NT2/D1 (cell line): ENCODE measurements around the gene MCOLN1.

Experiments used
- DNase-seq: peaks from one replicate; pipeline ENCODE4 v3.0.0-alpha.2; 2011; ENCODE audit warnings: low read depth, low spot score
- H3K27me3 ChIP-seq: 2 replicates; pipeline ENCODE4 v1.6.0; 2011; ENCODE audit warnings: mild to moderate bottlenecking; ENCODE audit not compliant: insufficient read length, insufficient read depth
- H3K36me3 ChIP-seq: 2 replicates; pipeline ENCODE4 v1.6.1; 2011; ENCODE audit warnings: mild to moderate bottlenecking, low read length, mixed read lengths; ENCODE audit not compliant: insufficient read depth, insufficient read length
- H3K4me1 ChIP-seq: 2 replicates; pipeline ENCODE4 v1.5.1; 2011; ENCODE audit not compliant: insufficient read depth, insufficient read length
- H3K4me3 ChIP-seq: 2 replicates; pipeline ENCODE4 v1.5.1; 2011; ENCODE audit warnings: low read depth; ENCODE audit not compliant: insufficient read length
- H3K9ac ChIP-seq: 2 replicates; pipeline ENCODE4 v1.6.0; 2011; ENCODE audit warnings: low read depth; ENCODE audit not compliant: insufficient read length
- H3K9me3 ChIP-seq: 2 replicates; pipeline ENCODE4 v1.5.1; 2011; ENCODE audit warnings: mild to moderate bottlenecking, low read length; ENCODE audit not compliant: insufficient read depth
- SUZ12 ChIP-seq: IDR thresholded peaks from 2 replicates; pipeline ENCODE4 v1.6.1; 2011; ENCODE audit not compliant: insufficient read length, insufficient read depth; ENCODE audit errors: extremely low read depth
- YY1 ChIP-seq: IDR thresholded peaks from 2 replicates; pipeline ENCODE4 v1.6.1; 2011; ENCODE audit not compliant: insufficient read length, insufficient read depth
- ZNF274 ChIP-seq: IDR thresholded peaks from 2 replicates; pipeline ENCODE4 v1.6.1; 2011; ENCODE audit warnings: mild to moderate bottlenecking, low read depth, low read length

Gene MCOLN1

DNA sequence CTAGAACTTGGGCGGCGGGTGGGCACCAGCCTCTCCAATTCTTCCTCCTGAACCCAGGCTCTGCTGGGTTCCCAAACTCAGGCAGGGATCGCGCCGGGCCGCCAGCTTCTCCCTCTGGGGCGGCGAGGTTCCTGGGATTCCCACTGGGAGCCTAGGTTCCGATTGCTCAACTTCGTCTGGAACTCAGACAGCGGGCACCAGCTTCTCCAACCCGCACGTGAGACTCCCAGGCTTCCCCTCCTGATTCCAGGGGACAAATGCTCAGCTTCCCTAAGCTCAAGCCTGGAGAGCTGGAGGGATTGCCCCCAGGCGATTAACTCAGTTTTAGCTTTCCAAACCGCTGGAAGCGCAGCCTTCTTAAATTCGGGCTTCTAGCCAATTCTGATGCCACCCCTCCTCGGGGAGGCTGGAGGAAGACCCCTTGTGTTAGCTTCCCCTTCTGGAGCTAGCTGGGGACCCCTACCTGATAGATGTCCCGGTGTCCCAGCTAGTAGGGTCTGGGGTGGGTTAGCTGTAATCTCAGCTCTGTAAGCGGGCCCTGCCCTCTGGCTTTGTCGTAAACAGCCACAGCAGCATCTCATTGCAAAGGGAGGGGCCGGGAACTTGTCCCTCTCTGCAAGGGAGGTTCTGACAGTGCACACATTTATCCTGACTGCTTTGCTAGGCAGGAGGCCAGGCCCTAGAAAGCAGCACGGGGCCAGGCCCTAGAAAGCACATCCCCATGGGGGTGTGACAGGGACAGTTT is 671 bp downstream of the MCOLN1 start:
- H3K27me3 ChIP-seq: peaks cover 4% of the 10 kb centered on the region
- no peak for DNase-seq

DNA sequence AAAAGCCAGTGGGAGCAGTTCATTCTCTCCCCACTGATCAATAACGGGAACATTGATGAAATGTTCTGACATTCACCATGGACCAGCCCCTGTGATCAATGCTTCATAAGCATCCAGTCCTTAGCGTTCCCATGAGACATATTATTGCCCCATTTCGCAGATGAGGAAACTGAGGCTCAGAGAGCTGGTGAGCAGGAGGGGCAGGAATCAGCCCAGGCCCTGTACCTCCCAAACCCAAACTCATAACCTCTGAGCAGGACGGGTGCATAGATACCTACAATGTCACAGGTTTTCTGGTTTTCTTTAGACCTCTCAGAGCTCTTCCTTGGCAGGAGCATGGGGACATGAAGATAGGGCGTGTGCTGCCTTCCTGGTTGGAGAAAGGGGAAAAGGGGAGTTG is 2.1 kb downstream of the MCOLN1 start:
- H3K4me1 ChIP-seq: peaks cover 7% of the 10 kb centered on the region
- H3K9me3 ChIP-seq: no peaks in the 10 kb centered on the region
- H3K4me3 ChIP-seq: no peak overlapping the region
- peaks cover 62% of the 10 kb centered on the region for H3K36me3 ChIP-seq
- H3K27me3 ChIP-seq: peaks cover 4% of the 10 kb centered on the region
- no peak overlapping the region for H3K9ac ChIP-seq
- no peak for DNase-seq
- TF ChIP-seq ZNF274 (no peak), YY1 (no peak), SUZ12 (no peak)

More for the DNA sequence above, 671 bp downstream of the MCOLN1 start:
- Histone ChIP-seq H3K4me3 (peak overlapping the region; percentile 75), H3K9ac (peak overlapping the region; percentile 89), H3K36me3 (peaks cover 53% of the 10 kb centered on the region), H3K9me3 (no peaks in the 10 kb centered on the region), H3K4me1 (peaks cover 7% of the 10 kb centered on the region)
- TF ChIP-seq YY1 (no peak), SUZ12 (no peak), ZNF274 (no peak)

DNA sequence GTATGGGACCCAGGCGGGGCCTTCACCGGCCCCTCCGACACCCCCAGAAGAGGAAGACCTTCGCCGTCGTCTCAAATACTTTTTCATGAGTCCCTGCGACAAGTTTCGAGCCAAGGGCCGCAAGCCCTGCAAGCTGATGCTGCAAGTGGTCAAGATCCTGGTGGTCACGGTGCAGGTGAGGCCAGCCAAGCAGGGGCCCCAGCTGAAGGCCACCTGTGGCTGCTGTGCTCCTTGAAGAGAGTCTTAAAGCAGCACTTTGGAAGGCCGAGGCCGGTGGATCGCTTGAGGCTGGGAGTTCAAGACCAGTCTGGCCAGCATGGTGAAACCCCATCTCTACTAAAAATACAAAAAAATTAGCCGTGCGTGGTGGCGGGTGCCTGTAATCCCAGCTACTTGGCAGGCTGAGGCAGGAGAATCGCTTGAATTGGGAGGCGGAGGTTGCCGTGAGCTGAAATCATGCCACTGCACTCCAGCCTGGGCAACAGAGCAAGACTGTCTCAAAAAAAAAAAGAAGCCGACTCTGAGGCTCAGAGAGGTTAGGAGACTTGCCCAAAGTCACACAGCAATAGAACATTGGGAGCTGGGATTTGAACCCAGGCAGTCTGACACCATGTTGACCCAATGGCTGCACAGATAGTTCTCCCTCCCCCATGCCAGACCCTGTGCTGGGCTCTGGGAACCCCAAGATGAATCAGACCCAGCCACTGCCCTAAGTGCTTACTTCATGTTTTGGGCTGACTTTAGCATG is 2.7 kb downstream of the MCOLN1 start:
- no peak for DNase-seq
- Histone ChIP-seq H3K4me3 (no peak overlapping the region), H3K4me1 (peaks cover 7% of the 10 kb centered on the region), H3K27me3 (peaks cover 4% of the 10 kb centered on the region), H3K9me3 (no peaks in the 10 kb centered on the region), H3K36me3 (peaks cover 64% of the 10 kb centered on the region), H3K9ac (no peak overlapping the region)
- no peak for TF ChIP-seq YY1
- TF ChIP-seq SUZ12: no peak

DNA sequence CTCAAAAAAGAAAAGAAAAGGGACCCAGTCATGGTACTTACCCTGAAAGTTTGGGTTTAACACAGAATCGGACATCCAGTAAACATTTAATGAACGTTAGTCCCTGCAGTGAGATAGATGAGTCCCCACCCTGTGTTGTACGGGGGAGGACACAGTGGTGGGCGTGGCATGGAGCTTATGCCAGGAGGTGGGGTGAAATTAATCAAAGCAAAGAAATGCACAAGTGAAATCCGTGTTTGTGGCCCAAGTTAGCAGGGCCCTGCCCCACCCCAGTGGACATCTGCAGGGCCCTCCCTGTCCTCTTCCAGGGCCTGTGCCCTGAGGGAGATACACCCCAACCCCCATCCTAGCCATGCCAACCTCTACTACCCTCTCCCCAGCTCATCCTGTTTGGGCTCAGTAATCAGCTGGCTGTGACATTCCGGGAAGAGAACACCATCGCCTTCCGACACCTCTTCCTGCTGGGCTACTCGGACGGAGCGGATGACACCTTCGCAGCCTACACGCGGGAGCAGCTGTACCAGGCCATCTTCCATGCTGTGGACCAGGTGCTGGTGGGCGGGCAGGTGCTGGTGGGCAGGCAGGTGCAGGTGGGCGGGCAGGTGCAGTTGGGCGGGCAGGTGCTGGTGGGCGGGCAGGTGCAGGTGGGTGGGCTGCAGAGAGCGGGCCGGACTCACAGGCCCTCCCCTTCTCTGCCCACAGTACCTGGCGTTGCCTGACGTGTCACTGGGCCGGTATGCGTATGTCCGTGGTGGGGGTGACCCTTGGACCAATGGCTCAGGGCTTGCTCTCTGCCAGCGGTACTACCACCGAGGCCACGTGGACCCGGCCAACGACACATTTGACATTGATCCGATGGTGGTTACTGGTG is 3.9 kb downstream of the MCOLN1 start:
- Histone ChIP-seq H3K4me1 (peaks cover 7% of the 10 kb centered on the region), H3K4me3 (no peak overlapping the region), H3K36me3 (peaks cover 62% of the 10 kb centered on the region), H3K27me3 (peaks cover 4% of the 10 kb centered on the region), H3K9ac (no peak overlapping the region), H3K9me3 (no peaks in the 10 kb centered on the region)
- no peak for TF ChIP-seq SUZ12
- no peak for TF ChIP-seq ZNF274
- no peak for TF ChIP-seq YY1
- no peak for DNase-seq

DNA sequence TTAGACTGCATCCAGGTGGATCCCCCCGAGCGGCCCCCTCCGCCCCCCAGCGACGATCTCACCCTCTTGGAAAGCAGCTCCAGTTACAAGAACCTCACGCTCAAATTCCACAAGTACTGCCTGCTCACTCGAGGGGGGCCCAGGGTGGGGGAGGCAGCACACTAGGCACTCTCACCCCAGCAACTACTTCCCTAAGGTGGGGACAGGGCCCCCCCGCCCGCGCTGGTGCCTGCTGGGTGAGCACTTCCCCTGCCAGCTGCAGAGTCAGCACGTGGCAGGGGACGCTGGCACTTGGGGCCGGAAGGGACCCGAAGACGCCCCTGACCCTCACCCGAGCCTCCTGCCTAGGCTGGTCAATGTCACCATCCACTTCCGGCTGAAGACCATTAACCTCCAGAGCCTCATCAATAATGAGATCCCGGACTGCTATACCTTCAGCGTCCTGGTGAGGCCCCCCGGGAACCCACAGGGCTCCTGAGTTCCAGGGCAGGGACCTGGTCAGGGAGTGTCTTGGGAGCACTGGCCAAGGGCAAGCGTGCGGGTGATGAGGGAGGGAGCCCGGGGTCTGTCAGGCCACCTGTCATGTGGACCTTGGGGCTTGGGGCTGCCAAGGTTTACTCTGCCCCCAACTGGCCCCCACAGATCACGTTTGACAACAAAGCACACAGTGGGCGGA is 5.2 kb downstream of the MCOLN1 start:
- Histone ChIP-seq H3K4me1 (peaks cover 7% of the 10 kb centered on the region), H3K9ac (no peak overlapping the region), H3K9me3 (no peaks in the 10 kb centered on the region), H3K36me3 (peaks cover 70% of the 10 kb centered on the region), H3K27me3 (peaks cover 4% of the 10 kb centered on the region), H3K4me3 (no peak overlapping the region)
- TF ChIP-seq SUZ12 (no peak), ZNF274 (no peak), YY1 (no peak)
- DNase-seq: no peak

DNA sequence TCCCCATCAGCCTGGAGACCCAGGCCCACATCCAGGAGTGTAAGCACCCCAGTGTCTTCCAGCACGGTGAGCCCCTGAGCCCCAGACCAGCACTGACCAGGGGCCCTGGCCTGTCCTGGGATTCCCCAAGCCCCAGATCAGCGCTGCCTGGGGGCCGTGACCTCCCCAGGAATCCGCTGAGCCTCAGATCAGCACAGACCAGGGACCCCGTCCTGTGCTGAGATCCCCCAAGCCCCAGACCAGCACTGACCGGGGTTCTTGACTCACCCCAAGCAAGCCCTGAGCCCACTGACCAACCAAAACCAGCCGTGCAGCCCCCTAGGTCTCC is 5.7 kb downstream of the MCOLN1 start:
- H3K36me3 ChIP-seq: peaks cover 75% of the 10 kb centered on the region
- no peak overlapping the region for H3K9ac ChIP-seq
- TF ChIP-seq ZNF274 (no peak), SUZ12 (no peak), YY1 (no peak)
- DNase-seq: no peak
- peaks cover 8% of the 10 kb centered on the region for H3K4me1 ChIP-seq
- no peak overlapping the region for H3K4me3 ChIP-seq
- peaks cover 4% of the 10 kb centered on the region for H3K27me3 ChIP-seq
- no peaks in the 10 kb centered on the region for H3K9me3 ChIP-seq
